Neural cell (in vitro differentiated cells): ENCODE measurements around the gene UNC13B. TPM values are rescaled to one million over a fixed set of nuclear protein-coding genes. Genes with fewer than 3 reads are reported as not detected.

Experiments used
- H2AFZ ChIP-seq: fragments of 200-600, 300-800 bp; sonication (generic), shearing (Covaris generic); 2 replicates; pipeline ENCODE4 v1.6.0; 2014; ENCODE audit warnings: low read depth, mild to moderate bottlenecking, antibody characterized with exemption, low read length, moderate library complexity
- H3F3A ChIP-seq: fragments of 200-600 bp; shearing (Covaris generic); 2 replicates; pipeline ENCODE4 v1.6.1; 2016; ENCODE audit warnings: mild to moderate bottlenecking, moderate library complexity, mixed read lengths, antibody characterized with exemption, low read length; ENCODE audit not compliant: insufficient read depth, poor library complexity, severe bottlenecking
- H3K27ac ChIP-seq: fragments of 200-600, 300-800 bp; sonication (generic), shearing (Covaris generic); 2 replicates; pipeline ENCODE4 v1.5.1; 2014; ENCODE audit warnings: mild to moderate bottlenecking, low read length, moderate library complexity
- H3K27me3 ChIP-seq: fragments of 300-800, 200-600 bp; sonication (generic), shearing (Covaris generic); 2 replicates; pipeline ENCODE4 v1.6.0; 2014; ENCODE audit warnings: mild to moderate bottlenecking, low read depth, low read length, moderate library complexity; ENCODE audit not compliant: insufficient read depth
- H3K36me3 ChIP-seq: fragments of 300-800, 200-600 bp; sonication (generic), shearing (Covaris generic); 2 replicates; pipeline ENCODE4 v1.5.1; 2014; ENCODE audit warnings: mild to moderate bottlenecking, antibody characterized with exemption, low read length, moderate library complexity; ENCODE audit not compliant: insufficient read depth
- H3K4me2 ChIP-seq: fragments of 300-800, 200-600 bp; sonication (generic), shearing (Covaris generic); 2 replicates; pipeline ENCODE4 v1.6.0; 2014; ENCODE audit warnings: mild to moderate bottlenecking, low read length
- H3K4me3 ChIP-seq: fragments of 300-800, 200-600 bp; sonication (generic), shearing (Covaris generic); 2 replicates; pipeline ENCODE4 v1.5.1; 2014; ENCODE audit warnings: mild to moderate bottlenecking, low read length, moderate library complexity
- H3K79me2 ChIP-seq: fragments of 200-600 bp; shearing (Covaris generic); replicated peaks from 2 replicates; pipeline ENCODE4 v1.6.0; 2014; ENCODE audit warnings: mild to moderate bottlenecking, low read length, moderate library complexity; ENCODE audit not compliant: insufficient read depth
- H3K9ac ChIP-seq: fragments of 300-800, 200-600 bp; sonication (generic), shearing (Covaris generic); 2 replicates; pipeline ENCODE4 v1.6.1; 2016; ENCODE audit warnings: mild to moderate bottlenecking, low read length, mixed read lengths
- H3K9me2 ChIP-seq: fragments of 200-600 bp; shearing (Covaris generic); 2 replicates; pipeline ENCODE4 v1.6.1; 2016; ENCODE audit warnings: mild to moderate bottlenecking, low read length, mixed read lengths; ENCODE audit not compliant: insufficient read depth
- H3K9me3 ChIP-seq: fragments of 200-600, 300-800 bp; sonication (generic), shearing (Covaris generic); 2 replicates; pipeline ENCODE4 v1.6.1; 2016; ENCODE audit warnings: mild to moderate bottlenecking, mixed run types, low read length, moderate library complexity, mixed read lengths
- H4K20me1 ChIP-seq: fragments of 200-600 bp; shearing (Covaris generic); 2 replicates; pipeline ENCODE4 v1.6.1; 2016; ENCODE audit warnings: mild to moderate bottlenecking, mixed run types; ENCODE audit not compliant: insufficient read depth
- EP300 ChIP-seq: fragments of 450-650 bp; conservative IDR thresholded peaks from 2 replicates; pipeline ENCODE4 v1.6.1; 2014; ENCODE audit warnings: antibody characterized with exemption, mild to moderate bottlenecking, moderate library complexity; ENCODE audit not compliant: poor library complexity, severe bottlenecking
- EZH2 ChIP-seq: fragments of 200-600, 300-800 bp; shearing (Covaris generic), sonication (generic); IDR thresholded peaks from 2 replicates; pipeline ENCODE4 v1.6.1; 2014; ENCODE audit warnings: antibody characterized with exemption, low read length, borderline replicate concordance, mild to moderate bottlenecking; ENCODE audit not compliant: insufficient read depth, poor library complexity, severe bottlenecking
- MXI1 ChIP-seq: fragments of 450-650 bp; conservative IDR thresholded peaks from 2 replicates; pipeline ENCODE4 v1.6.1; 2014; ENCODE audit warnings: antibody characterized with exemption, mild to moderate bottlenecking; ENCODE audit not compliant: poor library complexity, severe bottlenecking
- POLR2AphosphoS5 ChIP-seq: IDR thresholded peaks from 2 replicates; pipeline ENCODE4 v1.6.1; 2012
- RAD21 ChIP-seq: fragments of 450-650 bp; conservative IDR thresholded peaks from 2 replicates; pipeline ENCODE4 v1.6.1; 2014; ENCODE audit warnings: antibody characterized with exemption, mild to moderate bottlenecking, moderate library complexity
- REST ChIP-seq: IDR thresholded peaks from 2 replicates; pipeline ENCODE4 v1.6.1; 2012; ENCODE audit warnings: borderline replicate concordance
- SMC3 ChIP-seq: fragments of 450-650 bp; conservative IDR thresholded peaks from 2 replicates; pipeline ENCODE4 v1.6.1; 2014; ENCODE audit warnings: antibody characterized with exemption, mild to moderate bottlenecking, moderate library complexity; ENCODE audit not compliant: poor library complexity
- TAF1 ChIP-seq: IDR thresholded peaks from 2 replicates; pipeline ENCODE4 v1.6.1; 2012; ENCODE audit warnings: low read depth
- polyA plus RNA-seq: library from polyadenylated mRNA; depleted of rRNA; stranded (reverse); fragments of >200 nt; gene quantifications from 2 replicates; pipeline ENCODE4 v1.2.3, GENCODE V29; 2014
- TF ChIP-seq, protein P1 (sequence below): fragments of 450-650 bp; IDR thresholded peaks from 2 replicates; pipeline ENCODE4 v1.5.1; 2014; ENCODE audit warnings: antibody characterized with exemption, mild to moderate bottlenecking, moderate library complexity; ENCODE audit not compliant: poor library complexity, severe bottlenecking

UNC13B gene
- polyA plus RNA-seq, 1 donor from 2014 or later: 37.2 TPM

DNA sequence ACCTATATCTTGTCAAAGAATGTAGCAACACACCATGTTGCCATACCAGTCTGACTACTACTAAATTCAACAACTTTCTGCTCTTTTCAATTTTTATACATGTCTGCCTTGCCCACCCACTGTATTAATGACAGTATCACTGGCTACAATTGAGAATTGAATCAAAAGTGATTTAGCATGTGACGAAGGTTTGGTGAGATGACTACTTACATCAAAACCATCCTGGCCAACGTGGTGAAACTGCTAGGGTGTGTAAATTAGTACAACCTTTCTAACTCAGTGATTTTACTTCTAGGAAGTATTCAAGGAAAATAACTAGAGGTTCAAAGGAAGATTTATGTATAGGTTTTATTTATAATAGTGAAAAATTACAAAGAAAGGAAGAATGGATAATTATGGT, 109.8 kb downstream of the UNC13B start:
- no peak overlapping the region for H3K9ac ChIP-seq
- H3K4me2 ChIP-seq: no peak overlapping the region
- no peak overlapping the region for H3K4me3 ChIP-seq
- no peaks in the 10 kb centered on the region for H3K27me3 ChIP-seq
- H3K9me3 ChIP-seq: no peaks in the 10 kb centered on the region
- TF ChIP-seq EP300 (no peak), TAF1 (no peak), SMC3 (no peak), POLR2AphosphoS5 (no peak), REST (no peak), RAD21 (no peak), MXI1 (no peak), EZH2 (no peak)
- TF ChIP-seq, protein P1, sequence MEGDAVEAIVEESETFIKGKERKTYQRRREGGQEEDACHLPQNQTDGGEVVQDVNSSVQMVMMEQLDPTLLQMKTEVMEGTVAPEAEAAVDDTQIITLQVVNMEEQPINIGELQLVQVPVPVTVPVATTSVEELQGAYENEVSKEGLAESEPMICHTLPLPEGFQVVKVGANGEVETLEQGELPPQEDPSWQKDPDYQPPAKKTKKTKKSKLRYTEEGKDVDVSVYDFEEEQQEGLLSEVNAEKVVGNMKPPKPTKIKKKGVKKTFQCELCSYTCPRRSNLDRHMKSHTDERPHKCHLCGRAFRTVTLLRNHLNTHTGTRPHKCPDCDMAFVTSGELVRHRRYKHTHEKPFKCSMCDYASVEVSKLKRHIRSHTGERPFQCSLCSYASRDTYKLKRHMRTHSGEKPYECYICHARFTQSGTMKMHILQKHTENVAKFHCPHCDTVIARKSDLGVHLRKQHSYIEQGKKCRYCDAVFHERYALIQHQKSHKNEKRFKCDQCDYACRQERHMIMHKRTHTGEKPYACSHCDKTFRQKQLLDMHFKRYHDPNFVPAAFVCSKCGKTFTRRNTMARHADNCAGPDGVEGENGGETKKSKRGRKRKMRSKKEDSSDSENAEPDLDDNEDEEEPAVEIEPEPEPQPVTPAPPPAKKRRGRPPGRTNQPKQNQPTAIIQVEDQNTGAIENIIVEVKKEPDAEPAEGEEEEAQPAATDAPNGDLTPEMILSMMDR: no peak
- no peaks in the 10 kb centered on the region for H3F3A ChIP-seq
- H3K36me3 ChIP-seq: no peaks in the 10 kb centered on the region
- no peaks in the 10 kb centered on the region for H4K20me1 ChIP-seq
- no peak overlapping the region for H2AFZ ChIP-seq
- H3K27ac ChIP-seq: no peak overlapping the region
- no peaks in the 10 kb centered on the region for H3K79me2 ChIP-seq
- H3K9me2 ChIP-seq: no peaks in the 10 kb centered on the region

- H3K4me3 ChIP-seq: no peak overlapping the region
- no peak overlapping the region for H3K9ac ChIP-seq
- no peaks in the 10 kb centered on the region for H3K9me3 ChIP-seq
- no peak overlapping the region for H2AFZ ChIP-seq
- no peaks in the 10 kb centered on the region for H4K20me1 ChIP-seq
- no peaks in the 10 kb centered on the region for H3K36me3 ChIP-seq
- peaks cover 3% of the 10 kb centered on the region for H3F3A ChIP-seq
- H3K27ac ChIP-seq: no peak overlapping the region
- no peaks in the 10 kb centered on the region for H3K79me2 ChIP-seq
- H3K9me2 ChIP-seq: no peaks in the 10 kb centered on the region
- H3K4me2 ChIP-seq: no peak overlapping the region
- TF ChIP-seq EP300 (no peak), RAD21 (no peak), SMC3 (no peak), MXI1 (no peak), TAF1 (no peak), POLR2AphosphoS5 (no peak), REST (no peak), EZH2 (no peak)
- TF ChIP-seq, protein P1: no peak
- no peaks in the 10 kb centered on the region for H3K27me3 ChIP-seq
These were observed 111.2 kb downstream of the UNC13B start for GRCh38 chr9:35272989-35273388.
